NCI-H82 (cell line): ENCODE results near the gene VCAN.

Experiments used
- DNase-seq: peaks from one replicate; lab custom pipeline; 2025; lab: John Stamatoyannopoulos, UW

Gene VCAN

DNA sequence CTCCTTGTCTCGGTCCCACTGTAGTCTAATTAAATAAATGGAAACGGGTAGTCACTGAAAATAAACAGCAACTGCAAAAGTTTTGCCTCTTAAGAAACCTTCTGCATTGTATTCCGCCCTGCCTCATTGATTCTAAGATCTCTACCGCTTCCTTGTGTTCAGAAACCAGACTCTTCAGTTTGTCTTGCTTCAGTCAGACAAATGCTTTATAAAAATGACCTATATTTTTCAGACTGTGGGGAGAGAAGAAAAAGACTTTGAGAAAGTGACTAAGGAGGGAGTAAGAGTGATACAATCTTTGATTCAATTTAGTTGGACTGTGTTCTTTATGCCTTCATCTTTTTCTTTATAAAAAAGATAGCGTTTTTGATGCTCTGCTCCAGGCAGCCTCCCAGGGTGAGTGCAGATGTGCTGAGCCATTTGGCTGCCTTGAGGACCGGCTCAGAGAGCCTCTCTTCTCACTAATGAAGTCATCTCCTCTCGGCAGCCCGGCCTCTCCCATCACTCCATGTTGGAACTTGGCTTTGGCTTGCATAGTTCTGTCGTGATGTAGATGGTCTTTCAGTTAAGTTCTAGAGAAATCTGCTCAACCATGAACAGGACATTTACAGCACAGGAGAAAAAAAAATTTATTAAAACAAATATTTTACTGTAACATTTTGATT is 4.0 kb upstream of the VCAN start:
- DNase-seq: no peak

- no peak for DNase-seq
Observed at GRCh38 chr5:83469075-83469474, 2.5 kb upstream of the VCAN start.

- DNase-seq: no peak
Observed at GRCh38 chr5:83470526-83471404, 779 bp upstream of the VCAN start.

DNA sequence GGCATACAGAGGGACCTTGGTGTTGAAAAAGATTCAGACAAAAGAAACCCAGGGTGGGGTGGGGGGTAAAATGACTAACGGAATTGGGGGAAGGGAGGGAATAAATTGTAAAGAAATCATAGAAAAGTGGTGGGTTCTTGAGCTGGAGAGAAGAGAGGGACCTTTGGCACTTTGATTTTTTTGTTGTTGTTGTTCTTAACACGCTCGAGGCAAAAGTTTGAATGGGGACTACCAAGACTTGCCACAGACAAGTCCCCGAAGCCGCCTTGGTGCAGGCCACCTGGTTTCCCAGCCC is 616 bp downstream of the VCAN start:
- peak; percentile 27 for DNase-seq

GRCh38 chr5:83472508-83473345 is 1.2 kb downstream of the VCAN start:
- peak; percentile 54 for DNase-seq

DNA sequence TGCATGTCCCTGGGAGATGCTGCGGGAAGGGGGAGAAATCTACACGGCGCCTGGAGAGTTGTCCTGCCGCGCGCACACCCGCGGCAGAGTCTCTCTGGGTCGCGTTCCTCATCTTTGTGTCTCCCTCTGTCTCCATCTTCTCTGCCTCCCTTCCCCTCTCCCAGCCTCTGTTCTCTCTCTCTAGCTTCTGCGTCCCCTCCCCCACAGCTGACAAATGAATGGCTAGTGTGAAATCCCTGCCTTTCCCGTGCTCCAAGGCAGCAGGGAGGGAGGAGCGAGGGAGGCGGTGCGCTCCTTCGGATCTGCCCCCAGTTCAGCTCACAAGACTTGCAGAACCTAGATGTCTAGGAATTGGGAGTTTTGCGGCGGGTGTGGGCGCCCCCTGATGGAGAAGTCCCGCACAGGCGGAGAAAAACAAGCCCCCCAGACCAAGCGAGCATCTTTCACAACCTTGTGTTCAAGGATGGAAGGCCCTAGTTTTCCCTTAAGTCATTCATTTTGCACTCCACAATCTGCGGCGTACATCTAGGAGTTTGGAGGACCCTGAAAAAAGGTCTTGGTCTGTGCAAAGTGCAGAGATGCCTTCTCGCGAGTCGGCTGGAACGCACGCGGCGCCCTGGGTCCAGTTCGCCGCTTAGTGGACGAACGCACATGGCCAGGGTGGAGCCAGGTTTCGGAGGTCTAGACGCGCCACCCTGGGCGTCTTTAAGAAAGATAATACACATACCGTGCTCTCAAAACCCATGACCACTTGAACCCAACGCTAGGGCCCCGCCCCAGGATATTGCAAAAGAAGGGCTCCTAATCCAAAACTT is 2.0 kb downstream of the VCAN start:
- peak; percentile 93 for DNase-seq

GRCh38 chr5:83474161-83474796 is 2.7 kb downstream of the VCAN start:
- peak; percentile 90 for DNase-seq

- peak; percentile 8 for DNase-seq
Observed at GRCh38 chr5:83474991-83475390, 3.4 kb downstream of the VCAN start.

DNA sequence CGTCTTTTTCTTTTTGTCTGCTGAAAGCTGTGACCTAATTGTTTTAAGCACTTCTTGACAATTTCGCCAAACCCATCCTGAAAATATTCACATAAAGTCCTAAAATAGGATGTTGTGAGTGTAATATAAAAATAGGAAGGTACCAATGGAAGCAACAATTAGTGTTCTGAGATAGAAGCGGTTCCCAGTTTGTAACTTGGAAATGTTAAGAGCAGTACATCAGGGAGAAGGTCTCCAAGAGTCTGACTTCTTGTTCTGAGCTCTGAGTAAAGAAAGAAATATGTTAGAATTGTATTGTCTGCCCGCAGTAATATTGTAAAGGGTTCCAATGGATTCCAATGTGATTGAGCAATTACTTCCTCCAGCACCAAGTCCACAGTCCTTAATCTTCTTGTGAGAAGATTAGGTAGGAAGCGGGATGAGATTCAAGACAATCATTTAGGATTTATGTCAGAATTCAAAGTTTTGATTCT is 3.9 kb downstream of the VCAN start:
- DNase-seq: peak; percentile 60

GRCh38 chr5:83475935-83476814 is 4.6 kb downstream of the VCAN start:
- DNase-seq: no peak

- DNase-seq: no peak
Observed at GRCh38 chr5:83482961-83483360, 11.4 kb downstream of the VCAN start.

DNA sequence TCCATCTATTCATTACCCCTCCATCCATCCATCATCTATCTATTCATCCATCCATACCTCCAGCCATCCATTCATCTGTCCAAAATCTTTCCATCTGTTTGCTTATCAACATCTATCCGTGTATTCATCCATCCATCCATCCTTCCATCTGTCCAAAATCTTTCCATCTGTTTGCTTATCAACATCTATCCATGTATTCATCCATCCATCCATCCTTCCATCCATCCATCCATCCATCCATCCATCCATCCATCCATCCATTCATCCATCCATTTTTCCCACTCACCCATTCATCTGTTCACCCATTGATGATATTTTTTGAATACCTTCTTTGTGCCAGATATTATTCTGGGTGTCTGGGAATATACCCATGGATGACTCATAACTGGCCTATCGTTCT is 12.8 kb downstream of the VCAN start:
- DNase-seq: no peak

GRCh38 chr5:83485842-83486241 is 14.3 kb downstream of the VCAN start:
- no peak for DNase-seq

DNA sequence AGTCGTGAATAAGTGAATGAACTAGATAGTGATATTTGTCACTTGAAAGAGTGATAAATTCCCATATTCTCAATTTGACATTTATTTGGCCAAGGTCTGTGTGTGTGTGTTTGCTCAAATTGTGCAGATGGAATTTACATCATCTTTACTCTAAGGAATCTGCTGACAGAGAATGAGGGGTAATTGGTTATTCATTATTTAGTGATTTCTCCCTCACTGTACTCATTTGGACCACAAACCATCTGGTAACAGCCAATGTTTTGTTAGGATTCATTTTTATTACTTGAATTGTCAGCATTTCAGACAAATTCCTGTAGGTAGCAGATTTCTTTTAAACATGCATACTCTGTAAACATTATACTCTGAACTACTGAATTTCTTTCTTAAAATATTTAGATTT is 15.6 kb downstream of the VCAN start:
- DNase-seq: no peak

DNA sequence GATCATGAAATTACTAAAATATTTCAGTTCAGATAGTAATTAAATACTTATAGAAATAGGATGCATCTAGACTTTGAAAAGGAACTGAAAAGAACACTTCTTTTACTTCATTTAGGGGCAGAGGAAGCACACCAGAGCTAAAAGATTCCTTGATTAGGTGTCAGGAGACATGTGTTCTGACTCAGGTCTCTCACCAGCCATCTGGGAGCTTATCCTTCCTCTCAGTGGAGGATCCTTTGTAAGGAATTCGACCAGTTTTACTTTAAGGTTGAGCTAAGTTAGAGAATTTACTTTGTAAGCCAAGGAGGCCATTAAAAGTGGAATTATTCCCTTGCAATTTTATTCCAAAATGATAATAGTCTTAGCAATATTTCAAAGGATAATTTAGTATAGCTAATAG is 16.7 kb downstream of the VCAN start:
- DNase-seq: peak; percentile 47

GRCh38 chr5:83488821-83489220 is 17.3 kb downstream of the VCAN start:
- no peak for DNase-seq

- DNase-seq: no peak
Observed at GRCh38 chr5:83490203-83490602, 18.7 kb downstream of the VCAN start.

DNA sequence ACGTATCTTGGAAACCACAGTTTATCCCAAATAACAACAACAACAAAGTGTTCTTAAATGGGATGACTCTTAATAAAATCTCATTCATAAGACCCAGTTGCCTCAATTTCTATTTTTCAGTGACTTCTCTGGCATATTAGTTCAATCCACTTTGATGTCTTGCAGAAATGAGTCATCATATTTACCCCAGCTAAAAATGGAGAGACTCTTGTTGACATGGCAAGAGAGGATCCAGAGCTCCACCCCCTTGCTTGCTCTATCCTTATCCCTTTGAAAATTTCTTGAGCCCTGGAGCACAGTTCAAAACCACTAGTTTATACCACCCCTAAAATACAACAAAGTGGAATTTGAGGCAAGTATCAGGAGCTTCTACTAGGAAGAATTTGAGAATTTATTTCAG is 20.8 kb downstream of the VCAN start:
- no peak for DNase-seq

DNA sequence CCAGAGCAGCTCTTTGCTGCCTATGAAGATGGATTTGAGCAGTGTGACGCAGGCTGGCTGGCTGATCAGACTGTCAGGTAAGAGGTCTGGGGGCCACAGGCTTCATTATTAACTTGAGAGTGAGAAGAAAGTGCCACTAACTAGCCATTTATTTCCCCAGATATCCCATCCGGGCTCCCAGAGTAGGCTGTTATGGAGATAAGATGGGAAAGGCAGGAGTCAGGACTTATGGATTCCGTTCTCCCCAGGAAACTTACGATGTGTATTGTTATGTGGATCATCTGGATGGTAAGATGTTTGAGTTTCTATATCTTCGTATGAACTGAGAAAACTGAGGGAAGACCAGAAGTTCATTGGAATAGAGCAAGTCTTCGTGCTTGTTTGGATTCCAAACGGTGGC is 22.1 kb downstream of the VCAN start:
- no peak for DNase-seq

DNA sequence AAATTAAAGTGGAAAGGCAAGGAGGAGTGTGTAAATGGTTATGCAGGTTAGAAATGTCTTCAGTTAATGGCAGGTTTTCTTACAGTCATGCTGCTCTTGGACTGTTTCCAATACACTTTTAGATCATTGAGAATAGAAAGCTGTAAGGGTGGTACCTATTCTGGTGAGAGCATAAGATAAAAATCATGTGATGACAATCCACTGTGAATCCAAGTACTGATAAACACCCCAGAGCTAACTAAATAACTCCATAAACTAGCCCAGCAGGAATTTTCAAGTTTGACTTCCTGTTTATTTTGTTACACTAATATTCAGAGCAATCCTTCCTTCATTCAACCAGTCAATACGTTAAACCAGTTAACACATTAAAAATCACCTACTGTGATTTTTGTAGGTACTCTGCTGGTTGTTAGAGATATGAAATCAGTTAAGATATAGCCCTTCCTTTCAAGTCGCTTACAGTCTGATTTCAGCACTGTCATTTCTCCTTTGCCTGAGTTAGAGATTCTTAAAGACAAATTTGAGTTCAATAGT is 22.6 kb downstream of the VCAN start:
- DNase-seq: no peak
